H1 (cell line): Measurements from ENCODE around the gene SLC17A3. TPM values are rescaled to one million over a fixed set of nuclear protein-coding genes. Genes with fewer than 3 reads are reported as not detected.

ENCODE experiments used
- CTCF ChIA-PET: fragments of 300-600 bp; sonication (Branson Sonifier 250); formaldehyde crosslinking; loops from one replicate; lab custom pipeline; 2021; ENCODE audit not compliant: partially characterized antibody; lab: Charles Lee
- POLR2A ChIA-PET: fragments of 300-600 bp; sonication (Branson Sonifier 250); formaldehyde crosslinking; loops from one replicate; lab custom pipeline; 2021; ENCODE audit warnings: inconsistent platforms; ENCODE audit not compliant: partially characterized antibody; lab: Charles Lee
- DNase-seq, 2 experiments: peaks; one replicate each; pipeline versions ENCODE4 v3.0.0 to v3.0.0-alpha.2; 2010 to 2022; ENCODE audit warnings: low spot score in 2 of 2, low read depth in 1 of 2, mixed read lengths in 1 of 2
- FAIRE-seq: peaks from 2 replicates; lab custom pipeline; 2011; peaks lifted over from hg19 to GRCh38; lab: Jason Lieb, UNC
- H2AFZ ChIP-seq: 2 replicates; pipeline ENCODE4 v1.8.1; 2012; ENCODE audit warnings: low read length, inconsistent platforms
- H2AK5ac ChIP-seq: 2 replicates; pipeline ENCODE4 v1.6.1; 2013; ENCODE audit warnings: low read depth, low read length
- H2BK120ac ChIP-seq: replicated peaks from 2 replicates; pipeline ENCODE3; 2013; ENCODE audit warnings: low read depth, low read length, inconsistent platforms
- H2BK12ac ChIP-seq: 2 replicates; pipeline ENCODE4 v1.6.1; 2013; ENCODE audit warnings: low read depth, low read length
- H2BK15ac ChIP-seq: 2 replicates; pipeline ENCODE4 v1.6.1; 2013; ENCODE audit warnings: low read length
- H2BK20ac ChIP-seq: 2 replicates; pipeline ENCODE4 v1.6.1; 2013; ENCODE audit warnings: low read length
- H2BK5ac ChIP-seq: 2 replicates; pipeline ENCODE4 v1.6.1; 2013; ENCODE audit warnings: low read depth, low read length
- H3K14ac ChIP-seq: 2 replicates; pipeline ENCODE4 v1.6.1; 2013; ENCODE audit warnings: inconsistent platforms; ENCODE audit not compliant: insufficient read length
- H3K18ac ChIP-seq: 2 replicates; pipeline ENCODE4 v1.6.1; 2013; ENCODE audit warnings: low read length; ENCODE audit errors: extremely low read depth
- H3K23ac ChIP-seq: 2 replicates; pipeline ENCODE4 v1.6.1; 2013; ENCODE audit warnings: inconsistent platforms; ENCODE audit not compliant: insufficient read length
- H3K23me2 ChIP-seq: 2 replicates; pipeline ENCODE4 v1.6.1; 2013; ENCODE audit warnings: low read depth, low read length
- H3K27ac ChIP-seq: 2 replicates; pipeline ENCODE4 v1.6.1; 2011; ENCODE audit warnings: low read depth, low read length, inconsistent platforms
- H3K27me3 ChIP-seq, 4 experiments: replicated peaks in 1 of 4; 1 replicate in 1 of 4; 2 replicates in 3 of 4; pipeline versions ENCODE4 v1.6.1 to v1.8.1; 2011 to 2013; ENCODE audit warnings: low read length in 3 of 4, mild to moderate bottlenecking in 3 of 4, inconsistent platforms in 2 of 4, mixed read lengths in 2 of 4, moderate library complexity in 1 of 4; ENCODE audit not compliant: control insufficient read depth in 3 of 4, insufficient read depth in 3 of 4; ENCODE audit errors: extremely low read depth in 1 of 4
- H3K36me3 ChIP-seq, 4 experiments: 2 replicates each; pipeline versions ENCODE4 v1.6.1 to v1.8.1; 2011 to 2013; ENCODE audit warnings: mild to moderate bottlenecking in 4 of 4, low read length in 3 of 4, moderate library complexity in 2 of 4, control low read depth in 1 of 4, inconsistent platforms in 1 of 4; ENCODE audit not compliant: insufficient read depth in 4 of 4, control insufficient read depth in 2 of 4
- H3K4ac ChIP-seq: replicated peaks from 2 replicates; pipeline ENCODE3; 2013; ENCODE audit warnings: low read length, low read depth, mixed read lengths, inconsistent platforms; ENCODE audit not compliant: insufficient read length
- H3K4me1 ChIP-seq, 4 experiments: replicated peaks in 1 of 4; 1 replicate in 1 of 4; 2 replicates in 3 of 4; pipeline versions ENCODE4 v1.6.1 to v1.8.1; 2011 to 2013; ENCODE audit warnings: low read length in 3 of 4, inconsistent platforms in 2 of 4, mixed read lengths in 1 of 4; ENCODE audit not compliant: insufficient read depth in 4 of 4, control insufficient read depth in 3 of 4
- H3K4me2 ChIP-seq, 2 experiments: 2 replicates each; pipeline versions ENCODE4 v1.6.1 to v1.8.1; 2011 to 2013; ENCODE audit warnings: low read depth in 2 of 2, low read length in 2 of 2, control low read depth in 1 of 2, inconsistent platforms in 1 of 2, mild to moderate bottlenecking in 1 of 2; ENCODE audit not compliant: insufficient read depth in 1 of 2
- H3K4me3 ChIP-seq, 4 experiments: fragments of 200-600, 300-600 bp in 1 of 4; sonication (generic), shearing (Covaris generic), sonication (Bioruptor Twin) in 1 of 4; 2 replicates each; pipeline versions ENCODE4 v1.5.1 to v1.8.1; 2011 to 2016; ENCODE audit warnings: low read length in 4 of 4, low read depth in 3 of 4, control low read depth in 2 of 4, inconsistent platforms in 2 of 4, mild to moderate bottlenecking in 2 of 4, mixed read lengths in 1 of 4, moderate library complexity in 1 of 4; ENCODE audit not compliant: insufficient read depth in 2 of 4; ENCODE audit errors: extremely low read depth in 1 of 4
- H3K56ac ChIP-seq: replicated peaks from 2 replicates; pipeline ENCODE3; 2013; ENCODE audit warnings: low read depth, mild to moderate bottlenecking, mixed read lengths, low read length, inconsistent platforms; ENCODE audit not compliant: insufficient read length
- H3K79me1 ChIP-seq: 2 replicates; pipeline ENCODE4 v1.6.1; 2013; ENCODE audit warnings: low read depth, low read length, control low read depth
- H3K79me2 ChIP-seq, 2 experiments: 2 replicates each; pipeline versions ENCODE4 v1.6.1 to v1.8.1; 2012 to 2013; ENCODE audit warnings: low read length in 2 of 2, mild to moderate bottlenecking in 2 of 2, inconsistent platforms in 1 of 2; ENCODE audit not compliant: insufficient read depth in 2 of 2, control insufficient read depth in 1 of 2
- H3K9ac ChIP-seq, 4 experiments: replicated peaks in 1 of 4; 1 replicate in 1 of 4; 2 replicates in 3 of 4; pipeline versions ENCODE4 v1.6.1 to v1.8.1; 2011 to 2013; ENCODE audit warnings: low read depth in 3 of 4, low read length in 3 of 4, control low read depth in 2 of 4, mild to moderate bottlenecking in 2 of 4, moderate library complexity in 2 of 4, inconsistent platforms in 1 of 4; ENCODE audit errors: extremely low read depth in 1 of 4
- H3K9me3 ChIP-seq, 2 experiments: 2 replicates each; pipeline versions ENCODE4 v1.6.1 to v1.8.1; 2012 to 2013; ENCODE audit warnings: mild to moderate bottlenecking in 2 of 2, moderate library complexity in 2 of 2, control low read depth in 1 of 2, inconsistent platforms in 1 of 2, low read depth in 1 of 2, low read length in 1 of 2, mixed read lengths in 1 of 2; ENCODE audit not compliant: insufficient read depth in 2 of 2
- H4K20me1 ChIP-seq, 2 experiments: replicated peaks in 1 of 2; 2 replicates each; pipeline versions ENCODE3 to v1.8.1; 2011 to 2013; ENCODE audit warnings: inconsistent platforms in 2 of 2, low read length in 2 of 2, mild to moderate bottlenecking in 1 of 2; ENCODE audit not compliant: insufficient read depth in 2 of 2, control insufficient read depth in 1 of 2
- H4K5ac ChIP-seq: 2 replicates; pipeline ENCODE4 v1.6.1; 2013; ENCODE audit warnings: low read length, low read depth, mixed read lengths, inconsistent platforms; ENCODE audit not compliant: insufficient read length
- H4K8ac ChIP-seq: 2 replicates; pipeline ENCODE4 v1.8.0; 2013; ENCODE audit warnings: mild to moderate bottlenecking, moderate library complexity, low read length, inconsistent platforms; ENCODE audit not compliant: insufficient read depth; ENCODE audit errors: extremely low read depth
- H4K91ac ChIP-seq: replicated peaks from 2 replicates; pipeline ENCODE3; 2013; ENCODE audit warnings: low read length, mixed read lengths, inconsistent platforms; ENCODE audit not compliant: insufficient read length
- CBX8 ChIP-seq: fragments of 300-800, 300-1000 bp; sonication (generic); IDR thresholded peaks from 2 replicates; pipeline ENCODE4 v1.7.1; 2016; ENCODE audit warnings: low read depth, low read length, borderline replicate concordance
- CEBPB ChIP-seq: IDR thresholded peaks from 2 replicates; pipeline ENCODE4 v1.6.1; 2012; ENCODE audit warnings: low read depth, low read length
- CTCF ChIP-seq, 3 experiments: IDR thresholded peaks; 1 replicate in 2 of 3; 2 replicates in 1 of 3; pipeline versions ENCODE4 v1.5.1 to v1.6.1; 2011; ENCODE audit warnings: low read length in 3 of 3, mild to moderate bottlenecking in 3 of 3, inconsistent platforms in 2 of 3, low read depth in 1 of 3, moderate library complexity in 1 of 3; ENCODE audit not compliant: insufficient read depth in 1 of 3; ENCODE audit errors: control extremely low read depth in 1 of 3
- EGR1 ChIP-seq: IDR thresholded peaks from 2 replicates; pipeline ENCODE4 v1.6.1; 2011; ENCODE audit warnings: low read depth, low read length, borderline replicate concordance
- EZH2 ChIP-seq: fragments of 200-600 bp; sonication (generic); IDR thresholded peaks from 2 replicates; pipeline ENCODE4 v1.7.1; 2012; ENCODE audit warnings: low read depth, mild to moderate bottlenecking, moderate library complexity, low read length, inconsistent platforms; ENCODE audit not compliant: severe bottlenecking
- HDAC2 ChIP-seq, 2 experiments: fragments of 300-600 bp in 1 of 2; sonication (generic) in 1 of 2; IDR thresholded peaks; 2 replicates each; pipeline ENCODE4 v1.6.1; 2011 to 2012; ENCODE audit warnings: low read depth in 2 of 2, low read length in 2 of 2, mild to moderate bottlenecking in 2 of 2, moderate library complexity in 2 of 2, borderline replicate concordance in 1 of 2, inconsistent platforms in 1 of 2
- KDM5A ChIP-seq: fragments of 200-600 bp; IDR thresholded peaks from 2 replicates; pipeline ENCODE4 v1.7.1; 2012; ENCODE audit warnings: mild to moderate bottlenecking, low read length, inconsistent platforms, mixed read lengths
- NRF1 ChIP-seq: IDR thresholded peaks from 2 replicates; pipeline ENCODE4 v1.6.1; 2011; ENCODE audit warnings: mild to moderate bottlenecking, low read depth, low read length, improper control_type of control experiment
- SAP30 ChIP-seq: fragments of 300-600 bp; sonication (generic); IDR thresholded peaks from 2 replicates; pipeline ENCODE4 v1.7.1; 2012; ENCODE audit warnings: low read length, moderate library complexity, mild to moderate bottlenecking, inconsistent platforms; ENCODE audit not compliant: insufficient read depth, insufficient replicate concordance
- SUZ12 ChIP-seq: fragments of 200-600 bp; sonication (generic); IDR thresholded peaks from 2 replicates; pipeline ENCODE4 v1.6.1; 2012; ENCODE audit warnings: mild to moderate bottlenecking, inconsistent platforms, low read length, moderate library complexity, mixed read lengths
- WGBS, 2 experiments: shearing (Covaris generic) in 1 of 2; methylation state at CpG; one replicate each; pipeline versions ENCODE4 v1.1.6 to v1.1.7; 2013 to 2015; ENCODE audit warnings: low lambda C conversion rate in 2 of 2, mixed read lengths in 2 of 2, inconsistent platforms in 1 of 2, low coverage in 1 of 2, missing lambda C conversion rate in 1 of 2; ENCODE audit not compliant: insufficient replicate concordance in 2 of 2, insufficient coverage in 1 of 2, insufficient read length in 1 of 2; ENCODE audit errors: extremely low coverage in 1 of 2, missing lambda C conversion rate in 1 of 2; 5-methylcytosine and 5-hydroxymethylcytosine counted together
- polyA plus RNA-seq, 7 experiments: library from polyadenylated mRNA; depleted of rRNA in 3 of 7; stranded (reverse) in 5 of 7; unstranded in 2 of 7; fragments of >200 nt in 5 of 7; fragments of 200-250 nt in 2 of 7; gene quantifications; 1 replicate in 5 of 7; 2 replicates in 1 of 7; 4 replicates in 1 of 7; pipeline versions ENCODE4 v1.2.1 to v1.2.3, GENCODE V29; 2011 to 2013; ENCODE audit warnings: missing spikeins in 2 of 7, mixed read lengths in 2 of 7
- total RNA-seq: library from RNA; stranded (reverse); fragmentation: NEBNext Ultra II Directional; extraction: Animal tissue kit (Norgen Biotek cat#: 25700); gene quantifications from 2 replicates; pipeline ENCODE4 v1.2.1, GENCODE V29; 2021

The SLC17A3 gene
- total and polyA plus RNA-seq, 2 of the 8 experiments (the other 6 are each of a cell fraction or from before 2014, with no cell fraction given) = not detected

GRCh38 chr6:25916789-25917490 is 42.9 kb upstream of the SLC17A3 start:
- WGBS, 2 experiments = 89% methylated on average over 7 of the region's 7 CpGs; no CpG with 5 or more reads in 1 of the 2 experiments
- no peak overlapping the region for H4K5ac ChIP-seq
- no peak overlapping the region for H3K4ac ChIP-seq
- DNase-seq = no peak
- no peaks in the 10 kb centered on the region for H3K79me2 ChIP-seq
- H2BK5ac ChIP-seq = no peak overlapping the region
- H2BK12ac ChIP-seq = no peak overlapping the region
- no peak overlapping the region for H2BK120ac ChIP-seq
- no peak overlapping the region for H3K23ac ChIP-seq
- no peak overlapping the region for H3K4me3 ChIP-seq
- POLR2A ChIA-PET = no interaction called here
- no peak overlapping the region for H2AFZ ChIP-seq
- H3K9ac ChIP-seq = no peak overlapping the region
- no peak overlapping the region for H2BK20ac ChIP-seq
- H2AK5ac ChIP-seq = no peak overlapping the region
- H3K36me3 ChIP-seq = no peaks in the 10 kb centered on the region
- H3K27ac ChIP-seq = no peak overlapping the region
- H3K4me1 ChIP-seq = no peaks in the 10 kb centered on the region
- H4K91ac ChIP-seq = no peak overlapping the region
- no peak overlapping the region for H3K18ac ChIP-seq
- no peak overlapping the region for H2BK15ac ChIP-seq
- no peak overlapping the region; the same call in 1 of the 2 replicates for H4K8ac ChIP-seq
- no peaks in the 10 kb centered on the region for H3K9me3 ChIP-seq
- no peak for FAIRE-seq
- H3K4me2 ChIP-seq = no peak overlapping the region
- H3K27me3 ChIP-seq = no peaks in the 10 kb centered on the region
- H3K56ac ChIP-seq = no peak overlapping the region
- no peaks in the 10 kb centered on the region for H4K20me1 ChIP-seq
- no peaks in the 10 kb centered on the region for H3K23me2 ChIP-seq
- no peaks in the 10 kb centered on the region for H3K79me1 ChIP-seq
- CTCF ChIA-PET = interaction anchor here (1.4 kb wide), 1 partner anchor 25 kb away, joined by 3 read pairs; no protein-coding TSS in a partner anchor
- H3K14ac ChIP-seq = no peak overlapping the region
- TF ChIP-seq SUZ12 (no peak), CBX8 (no peak), EGR1 (no peak), HDAC2 (IDR thresholded peaks at IDR 0.05; ENCODE audit: borderline replicate concordance in 1 of 2, low read depth in 2 of 2, low read length in 2 of 2) (no peak), CEBPB (no peak), KDM5A (no peak), EZH2 (no peak), NRF1 (no peak), CTCF (IDR thresholded peaks at IDR 0.05; ENCODE audit: control extremely low read depth in 1 of 3, insufficient read depth in 1 of 3, low read depth in 1 of 3, low read length in 3 of 3) (no peak), SAP30 (no peak)
